ENCODE data around the gene ARHGAP27.
"Not testable (repeated sequence)": the region's sequence is repeated elsewhere in the genome, so short reads cannot be mapped to it uniquely, and the experiment has no call there.

GRCh38 chr17:45449260-45449659, 16.6 kb upstream of the ARHGAP27 start:
- not testable (repeated sequence) for TF ChIP-seq CTCF (IDR thresholded peaks at IDR 0.05; ENCODE audit: insufficient read depth, low read depth, low read length); EZH2 (IDR thresholded peaks at IDR 0.05; ENCODE audit: insufficient read depth, low read length)
